ENCODE results near the gene SRL. TPM values are rescaled to one million over a fixed set of nuclear protein-coding genes. Genes with fewer than 3 reads are reported as not detected.

Gene SRL
- total and polyA plus RNA-seq, 2 of the 8 experiments (the other 6 are each of a cell fraction or from before 2014, with no cell fraction given) = 0.05 TPM; not detected in 1

GRCh38 chr16:4212211-4212933 lies 29.5 kb downstream of the SRL start:
- Histone ChIP-seq H2AFZ (ENCODE audit: low read length) (no peak overlapping the region), H3K79me2 (ENCODE audit: control insufficient read depth in 1 of 2, insufficient read depth in 2 of 2, low read length in 2 of 2) (no peaks in the 10 kb centered on the region), H3K23me2 (ENCODE audit: low read depth, low read length) (no peaks in the 10 kb centered on the region; the same call in 1 of the 2 replicates), H2BK120ac (replicated peaks; ENCODE audit: low read depth, low read length) (no peak overlapping the region), H3K4me1 (replicated peaks in 1 of 4; ENCODE audit: control insufficient read depth in 3 of 4, insufficient read depth in 4 of 4, low read length in 3 of 4) (peaks cover 2 to 9% (median 5%) of the 10 kb centered on the region in 4 experiments; a peak in 4 of 7 replicates), H4K91ac (replicated peaks; ENCODE audit: insufficient read length, low read length) (no peak overlapping the region), H2BK20ac (ENCODE audit: low read length) (no peak overlapping the region), H2BK12ac (ENCODE audit: low read depth, low read length) (no peak overlapping the region), H3K56ac (replicated peaks; ENCODE audit: insufficient read length, low read depth, low read length) (no peak overlapping the region), H2BK5ac (ENCODE audit: low read depth, low read length) (no peak overlapping the region), H3K36me3 (ENCODE audit: control insufficient read depth in 2 of 4, insufficient read depth in 4 of 4, low read length in 3 of 4) (no peaks in the 10 kb centered on the region), H3K27ac (ENCODE audit: low read depth, low read length) (no peak overlapping the region), H3K4me3 (ENCODE audit: extremely low read depth in 1 of 4, insufficient read depth in 2 of 4, low read depth in 3 of 4, low read length in 4 of 4) (no peak overlapping the region), H3K9me3 (ENCODE audit: insufficient read depth in 2 of 2, low read depth in 1 of 2, low read length in 1 of 2) (peaks cover 0 to 2% of the 10 kb centered on the region in 2 experiments; a peak in 1 of 4 replicates), H3K4ac (replicated peaks; ENCODE audit: insufficient read length, low read depth, low read length) (no peak overlapping the region), H3K23ac (ENCODE audit: insufficient read length) (no peak overlapping the region), H4K8ac (ENCODE audit: extremely low read depth, insufficient read depth, low read length) (no peak overlapping the region), H2AK5ac (ENCODE audit: low read depth, low read length) (no peak overlapping the region), H3K79me1 (ENCODE audit: low read depth, low read length) (no peaks in the 10 kb centered on the region), H3K4me2 (ENCODE audit: insufficient read depth in 1 of 2, low read depth in 2 of 2, low read length in 2 of 2) (no peak overlapping the region), H3K14ac (ENCODE audit: insufficient read length) (no peak overlapping the region), H4K5ac (ENCODE audit: insufficient read length, low read depth, low read length) (no peak overlapping the region), H3K9ac (replicated peaks in 1 of 4; ENCODE audit: extremely low read depth in 1 of 4, low read depth in 3 of 4, low read length in 3 of 4) (no peak overlapping the region), H3K18ac (ENCODE audit: extremely low read depth, low read length) (no peak overlapping the region), H4K20me1 (replicated peaks in 1 of 2; ENCODE audit: control insufficient read depth in 1 of 2, insufficient read depth in 2 of 2, low read length in 2 of 2) (no peaks in the 10 kb centered on the region), H3K27me3 (replicated peaks in 1 of 4; ENCODE audit: control insufficient read depth in 3 of 4, extremely low read depth in 1 of 4, insufficient read depth in 3 of 4, low read length in 3 of 4) (no peaks in the 10 kb centered on the region), H2BK15ac (ENCODE audit: low read length) (no peak overlapping the region)
- WGBS, 2 experiments (ENCODE audit: extremely low coverage in 1 of 2, insufficient coverage in 1 of 2, insufficient read length in 1 of 2, insufficient replicate concordance in 2 of 2, low coverage in 1 of 2, low lambda C conversion rate in 2 of 2, missing lambda C conversion rate in 1 of 2) = 86% methylated on average over 11 of the region's 11 CpGs; no CpG with 5 or more reads in 1 of the 2 experiments
- no peak for TF ChIP-seq TCF12 (IDR thresholded peaks at IDR 0.05; ENCODE audit: low read depth, low read length)
- no peak for TF ChIP-seq SP2 (IDR thresholded peaks at IDR 0.05; ENCODE audit: low read length)
- TF ChIP-seq JUN (IDR thresholded peaks at IDR 0.05; ENCODE audit: low read depth, low read length) = no peak
- TF ChIP-seq, protein P1, sequence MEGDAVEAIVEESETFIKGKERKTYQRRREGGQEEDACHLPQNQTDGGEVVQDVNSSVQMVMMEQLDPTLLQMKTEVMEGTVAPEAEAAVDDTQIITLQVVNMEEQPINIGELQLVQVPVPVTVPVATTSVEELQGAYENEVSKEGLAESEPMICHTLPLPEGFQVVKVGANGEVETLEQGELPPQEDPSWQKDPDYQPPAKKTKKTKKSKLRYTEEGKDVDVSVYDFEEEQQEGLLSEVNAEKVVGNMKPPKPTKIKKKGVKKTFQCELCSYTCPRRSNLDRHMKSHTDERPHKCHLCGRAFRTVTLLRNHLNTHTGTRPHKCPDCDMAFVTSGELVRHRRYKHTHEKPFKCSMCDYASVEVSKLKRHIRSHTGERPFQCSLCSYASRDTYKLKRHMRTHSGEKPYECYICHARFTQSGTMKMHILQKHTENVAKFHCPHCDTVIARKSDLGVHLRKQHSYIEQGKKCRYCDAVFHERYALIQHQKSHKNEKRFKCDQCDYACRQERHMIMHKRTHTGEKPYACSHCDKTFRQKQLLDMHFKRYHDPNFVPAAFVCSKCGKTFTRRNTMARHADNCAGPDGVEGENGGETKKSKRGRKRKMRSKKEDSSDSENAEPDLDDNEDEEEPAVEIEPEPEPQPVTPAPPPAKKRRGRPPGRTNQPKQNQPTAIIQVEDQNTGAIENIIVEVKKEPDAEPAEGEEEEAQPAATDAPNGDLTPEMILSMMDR (IDR thresholded peaks at IDR 0.05; ENCODE audit: control extremely low read depth in 1 of 3, insufficient read depth in 1 of 3, low read depth in 1 of 3, low read length in 3 of 3) = no peak
- TF ChIP-seq HDAC2 (IDR thresholded peaks at IDR 0.05; ENCODE audit: borderline replicate concordance in 1 of 2, low read depth in 2 of 2, low read length in 2 of 2) = no peak
- ChIA-PET POLR2A (ENCODE audit: partially characterized antibody) (no interaction called here), CTCF (ENCODE audit: partially characterized antibody) (interaction anchor here (1.6 kb wide), 1 partner anchor 10 kb away, joined by 3 read pairs; no protein-coding TSS in a partner anchor)
- no peak for DNase-seq (ENCODE audit: low read depth in 1 of 2, low spot score in 2 of 2)
- no peak for FAIRE-seq

Measured in H1 (cell line).